ENCODE data around the gene CX3CR1.
A peak's percentile ranks its signal among the peaks of the same experiment; 100 is the strongest.

GRCh38 chr3:39291903-39292329 lies 12.1 kb upstream of the CX3CR1 start:
- TF ChIP-seq CTCF (IDR thresholded peaks at IDR 0.05; ENCODE audit: insufficient read depth, low read length) = peak; percentile 90
- TF ChIP-seq, protein P1, sequence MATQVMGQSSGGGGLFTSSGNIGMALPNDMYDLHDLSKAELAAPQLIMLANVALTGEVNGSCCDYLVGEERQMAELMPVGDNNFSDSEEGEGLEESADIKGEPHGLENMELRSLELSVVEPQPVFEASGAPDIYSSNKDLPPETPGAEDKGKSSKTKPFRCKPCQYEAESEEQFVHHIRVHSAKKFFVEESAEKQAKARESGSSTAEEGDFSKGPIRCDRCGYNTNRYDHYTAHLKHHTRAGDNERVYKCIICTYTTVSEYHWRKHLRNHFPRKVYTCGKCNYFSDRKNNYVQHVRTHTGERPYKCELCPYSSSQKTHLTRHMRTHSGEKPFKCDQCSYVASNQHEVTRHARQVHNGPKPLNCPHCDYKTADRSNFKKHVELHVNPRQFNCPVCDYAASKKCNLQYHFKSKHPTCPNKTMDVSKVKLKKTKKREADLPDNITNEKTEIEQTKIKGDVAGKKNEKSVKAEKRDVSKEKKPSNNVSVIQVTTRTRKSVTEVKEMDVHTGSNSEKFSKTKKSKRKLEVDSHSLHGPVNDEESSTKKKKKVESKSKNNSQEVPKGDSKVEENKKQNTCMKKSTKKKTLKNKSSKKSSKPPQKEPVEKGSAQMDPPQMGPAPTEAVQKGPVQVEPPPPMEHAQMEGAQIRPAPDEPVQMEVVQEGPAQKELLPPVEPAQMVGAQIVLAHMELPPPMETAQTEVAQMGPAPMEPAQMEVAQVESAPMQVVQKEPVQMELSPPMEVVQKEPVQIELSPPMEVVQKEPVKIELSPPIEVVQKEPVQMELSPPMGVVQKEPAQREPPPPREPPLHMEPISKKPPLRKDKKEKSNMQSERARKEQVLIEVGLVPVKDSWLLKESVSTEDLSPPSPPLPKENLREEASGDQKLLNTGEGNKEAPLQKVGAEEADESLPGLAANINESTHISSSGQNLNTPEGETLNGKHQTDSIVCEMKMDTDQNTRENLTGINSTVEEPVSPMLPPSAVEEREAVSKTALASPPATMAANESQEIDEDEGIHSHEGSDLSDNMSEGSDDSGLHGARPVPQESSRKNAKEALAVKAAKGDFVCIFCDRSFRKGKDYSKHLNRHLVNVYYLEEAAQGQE (IDR thresholded peaks at IDR 0.05; ENCODE audit: insufficient replicate concordance, low read depth) = no peak
- no peak for TF ChIP-seq GABPA (IDR thresholded peaks at IDR 0.05; ENCODE audit: low read depth)
- TF ChIP-seq POLR2AphosphoS5 (IDR thresholded peaks at IDR 0.05; ENCODE audit: low read depth) = no peak
